DOHH2 (cell line): ENCODE data around the gene DENND5B.

ENCODE experiments used
- H3F3A ChIP-seq: fragments of 200-600 bp; sonication (generic), shearing (Covaris generic); 2 replicates; pipeline ENCODE4 v1.6.0; 2016; ENCODE audit warnings: antibody characterized with exemption, mild to moderate bottlenecking; ENCODE audit not compliant: control insufficient read depth, insufficient read depth
- H3K27ac ChIP-seq: fragments of 200-600 bp; sonication (generic); 2 replicates; pipeline ENCODE4 v1.5.1; 2014; ENCODE audit warnings: low read depth, mild to moderate bottlenecking, low read length, moderate library complexity
- H3K27me3 ChIP-seq: fragments of 200-600 bp; sonication (generic); 2 replicates; pipeline ENCODE4 v1.6.1; 2014; ENCODE audit warnings: mild to moderate bottlenecking, low read length, mixed read lengths; ENCODE audit not compliant: control insufficient read depth
- H3K36me3 ChIP-seq: fragments of 200-600 bp; sonication (generic); 2 replicates; pipeline ENCODE4 v1.6.1; 2014; ENCODE audit warnings: mild to moderate bottlenecking, low read length, moderate library complexity, mixed read lengths; ENCODE audit not compliant: control insufficient read depth
- H3K4me1 ChIP-seq: fragments of 200-600 bp; sonication (generic); 2 replicates; pipeline ENCODE4 v1.6.1; 2014; ENCODE audit warnings: mild to moderate bottlenecking, low read length, mixed read lengths; ENCODE audit not compliant: control insufficient read depth
- H3K4me2 ChIP-seq: fragments of 200-600 bp; sonication (generic); 2 replicates; pipeline ENCODE4 v1.6.0; 2014; ENCODE audit warnings: mild to moderate bottlenecking, low read length, moderate library complexity
- H3K4me3 ChIP-seq: fragments of 200-600 bp; sonication (generic); 2 replicates; pipeline ENCODE4 v1.5.1; 2014; ENCODE audit warnings: mild to moderate bottlenecking, low read length, mixed read lengths
- H3K79me2 ChIP-seq: fragments of 200-600 bp; sonication (generic); 2 replicates; pipeline ENCODE4 v1.6.1; 2014; ENCODE audit warnings: mild to moderate bottlenecking, low read length, mixed read lengths; ENCODE audit not compliant: control insufficient read depth
- H3K9me2 ChIP-seq: fragments of 200-600 bp; sonication (generic); replicated peaks from 2 replicates; pipeline ENCODE4 v1.6.1; 2014; ENCODE audit warnings: mild to moderate bottlenecking, low read length, mixed read lengths; ENCODE audit not compliant: control insufficient read depth
- H3K9me3 ChIP-seq: fragments of 200-600 bp; sonication (generic); 2 replicates; pipeline ENCODE4 v1.6.1; 2014; ENCODE audit warnings: antibody characterized with exemption, low read length, mixed read lengths; ENCODE audit not compliant: control insufficient read depth, insufficient read depth
- H4K20me1 ChIP-seq: fragments of 200-600 bp; sonication (generic); 2 replicates; pipeline ENCODE4 v1.6.0; 2014; ENCODE audit warnings: low read depth, mild to moderate bottlenecking, antibody characterized with exemption, low read length, moderate library complexity; ENCODE audit not compliant: control insufficient read depth, insufficient read depth
- EZH2phosphoT487 ChIP-seq: fragments of 200-600 bp; sonication (generic); IDR thresholded peaks from 2 replicates; pipeline ENCODE4 v1.6.1; 2017; ENCODE audit warnings: borderline replicate concordance, mild to moderate bottlenecking, antibody characterized with exemption, low read length, moderate library complexity, mixed read lengths
- TF ChIP-seq, protein P1 (sequence below): fragments of 200-600 bp; sonication (generic); IDR thresholded peaks from one replicate; pipeline ENCODE4 v1.5.1; 2014; ENCODE audit warnings: antibody characterized with exemption, mild to moderate bottlenecking, low read depth, low read length; ENCODE audit not compliant: poor library complexity, severe bottlenecking

Gene DENND5B

DNA sequence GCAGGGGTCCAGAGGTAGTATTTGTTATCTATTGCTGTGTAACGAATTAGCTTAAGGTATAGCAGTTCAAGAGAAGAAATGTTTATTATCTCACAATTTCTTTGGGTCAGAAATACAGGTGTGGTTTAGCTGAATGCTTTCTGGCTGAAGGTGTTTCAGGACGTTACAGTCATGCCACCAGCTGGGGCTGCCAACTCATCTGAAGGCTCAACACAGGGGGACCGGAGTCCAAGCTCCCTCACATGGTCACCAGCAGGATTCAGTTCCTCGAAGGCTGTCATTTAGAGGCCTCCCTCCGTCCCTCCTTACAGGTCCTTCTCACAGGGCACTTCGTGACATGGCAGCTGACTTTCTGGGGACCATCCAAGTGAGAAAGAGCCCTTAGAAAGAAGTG is 227.5 kb downstream of the DENND5B start:
- Histone ChIP-seq H3K9me3 (no peaks in the 10 kb centered on the region), H4K20me1 (no peaks in the 10 kb centered on the region), H3K79me2 (no peaks in the 10 kb centered on the region), H3K27ac (no peak overlapping the region), H3K4me3 (no peak overlapping the region), H3K4me1 (peaks cover 18% of the 10 kb centered on the region), H3K36me3 (no peaks in the 10 kb centered on the region), H3K27me3 (no peaks in the 10 kb centered on the region), H3K4me2 (peak overlapping the region; percentile 54), H3K9me2 (no peaks in the 10 kb centered on the region), H3F3A (no peaks in the 10 kb centered on the region)
- TF ChIP-seq, protein P1, sequence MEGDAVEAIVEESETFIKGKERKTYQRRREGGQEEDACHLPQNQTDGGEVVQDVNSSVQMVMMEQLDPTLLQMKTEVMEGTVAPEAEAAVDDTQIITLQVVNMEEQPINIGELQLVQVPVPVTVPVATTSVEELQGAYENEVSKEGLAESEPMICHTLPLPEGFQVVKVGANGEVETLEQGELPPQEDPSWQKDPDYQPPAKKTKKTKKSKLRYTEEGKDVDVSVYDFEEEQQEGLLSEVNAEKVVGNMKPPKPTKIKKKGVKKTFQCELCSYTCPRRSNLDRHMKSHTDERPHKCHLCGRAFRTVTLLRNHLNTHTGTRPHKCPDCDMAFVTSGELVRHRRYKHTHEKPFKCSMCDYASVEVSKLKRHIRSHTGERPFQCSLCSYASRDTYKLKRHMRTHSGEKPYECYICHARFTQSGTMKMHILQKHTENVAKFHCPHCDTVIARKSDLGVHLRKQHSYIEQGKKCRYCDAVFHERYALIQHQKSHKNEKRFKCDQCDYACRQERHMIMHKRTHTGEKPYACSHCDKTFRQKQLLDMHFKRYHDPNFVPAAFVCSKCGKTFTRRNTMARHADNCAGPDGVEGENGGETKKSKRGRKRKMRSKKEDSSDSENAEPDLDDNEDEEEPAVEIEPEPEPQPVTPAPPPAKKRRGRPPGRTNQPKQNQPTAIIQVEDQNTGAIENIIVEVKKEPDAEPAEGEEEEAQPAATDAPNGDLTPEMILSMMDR: no peak
- no peak for TF ChIP-seq EZH2phosphoT487

DNA sequence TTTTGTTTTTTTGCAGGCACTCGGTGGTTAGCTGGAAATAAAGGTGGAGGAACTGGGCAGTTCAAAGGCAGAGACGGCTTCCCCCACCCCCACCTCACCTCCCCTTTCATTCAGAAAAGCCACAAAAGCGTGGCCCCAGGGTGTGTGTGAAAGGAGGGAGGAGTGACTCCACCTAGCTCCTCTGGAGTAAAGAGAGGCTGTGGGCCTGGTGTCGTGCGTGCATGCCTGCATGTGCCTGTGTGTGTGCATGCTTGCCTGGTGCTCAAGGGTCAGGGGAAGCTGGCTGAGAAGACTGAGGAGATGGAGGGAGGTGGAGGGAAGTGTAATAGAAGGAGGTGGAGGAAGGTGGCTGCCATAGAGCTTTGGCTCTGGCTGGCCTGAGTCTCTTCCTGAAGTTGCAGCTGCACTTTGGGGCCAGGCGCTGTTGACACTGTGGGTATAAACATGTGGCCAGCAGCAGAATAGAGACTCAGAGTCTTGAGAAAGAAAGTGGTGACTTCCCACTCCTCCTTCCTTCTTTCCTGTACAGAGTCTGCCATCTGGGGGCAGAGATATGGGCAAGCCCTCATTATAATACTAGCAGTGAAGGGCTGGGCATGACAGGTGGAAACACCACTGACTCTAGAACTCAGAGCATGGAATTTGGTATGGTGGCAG is 228.0 kb downstream of the DENND5B start:
- H3K27me3 ChIP-seq: no peaks in the 10 kb centered on the region
- H3K9me2 ChIP-seq: no peaks in the 10 kb centered on the region
- no peaks in the 10 kb centered on the region for H3K9me3 ChIP-seq
- no peaks in the 10 kb centered on the region for H3F3A ChIP-seq
- TF ChIP-seq, protein P1: peak; percentile 36
- no peak for TF ChIP-seq EZH2phosphoT487
- no peaks in the 10 kb centered on the region for H3K36me3 ChIP-seq
- peak overlapping the region; percentile 54 for H3K4me2 ChIP-seq
- H3K27ac ChIP-seq: no peak overlapping the region
- peaks cover 18% of the 10 kb centered on the region for H3K4me1 ChIP-seq
- H3K4me3 ChIP-seq: peak overlapping the region; percentile 14; the same call in 1 of the 2 replicates
- H4K20me1 ChIP-seq: no peaks in the 10 kb centered on the region
- no peaks in the 10 kb centered on the region for H3K79me2 ChIP-seq

DNA sequence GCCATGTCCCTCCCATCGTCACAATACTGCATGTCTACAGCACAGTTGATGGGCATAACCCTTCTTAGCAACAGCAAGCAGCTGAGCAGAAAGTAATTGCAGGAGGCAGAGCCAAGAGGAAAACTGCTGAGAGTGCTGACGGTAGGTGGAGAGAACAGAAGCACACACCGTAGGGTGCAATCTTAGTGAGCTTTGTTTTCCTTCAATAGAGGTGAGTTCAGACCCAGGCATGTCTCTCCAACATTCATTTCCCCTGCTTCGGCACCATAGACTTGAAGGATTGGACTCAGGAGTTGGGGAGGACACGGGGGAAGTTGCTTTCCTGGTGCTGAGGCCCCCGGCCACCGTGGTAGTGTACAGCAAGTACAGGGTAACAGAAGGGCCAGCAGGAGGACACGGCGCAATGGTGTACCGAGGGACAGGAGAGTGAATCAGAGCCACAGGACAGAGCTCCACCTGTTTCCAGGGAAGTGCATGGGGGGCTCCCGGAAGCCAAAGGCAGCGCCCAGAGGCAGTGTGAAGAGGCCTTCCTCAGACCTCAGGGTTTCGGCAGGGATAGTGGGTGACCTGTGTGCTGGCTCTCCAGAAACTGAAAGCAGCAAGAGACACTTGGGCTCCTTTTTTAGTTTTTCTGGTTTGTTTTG is 228.7 kb downstream of the DENND5B start:
- peak overlapping the region; percentile 54 for H3K4me2 ChIP-seq
- TF ChIP-seq EZH2phosphoT487: no peak
- TF ChIP-seq, protein P1: no peak
- no peaks in the 10 kb centered on the region for H3K9me2 ChIP-seq
- H3K4me1 ChIP-seq: peaks cover 18% of the 10 kb centered on the region
- H3K27me3 ChIP-seq: no peaks in the 10 kb centered on the region
- no peak overlapping the region for H3K4me3 ChIP-seq
- H3K27ac ChIP-seq: no peak overlapping the region
- H3K79me2 ChIP-seq: no peaks in the 10 kb centered on the region
- H4K20me1 ChIP-seq: no peaks in the 10 kb centered on the region
- no peaks in the 10 kb centered on the region for H3K36me3 ChIP-seq
- no peaks in the 10 kb centered on the region for H3K9me3 ChIP-seq
- no peaks in the 10 kb centered on the region for H3F3A ChIP-seq
